Embryonic facial prominence (tissue), 1 donor: Measurements from ENCODE around the gene GHRHR.

ENCODE experiments used
- DNase-seq: peaks from one replicate; pipeline ENCODE4 v3.0.0-alpha.2; 2016; ENCODE audit errors: extremely low spot score

The GHRHR gene

GRCh38 chr7:30928254-30928872, 35.4 kb upstream of the GHRHR start:
- no peak for DNase-seq

GRCh38 chr7:30929686-30930085, 34.1 kb upstream of the GHRHR start:
- no peak for DNase-seq

GRCh38 chr7:30930621-30931020, 33.1 kb upstream of the GHRHR start:
- no peak for DNase-seq

GRCh38 chr7:30931161-30931928, 32.4 kb upstream of the GHRHR start:
- DNase-seq: no peak

GRCh38 chr7:30931929-30932540, 31.7 kb upstream of the GHRHR start:
- no peak for DNase-seq

GRCh38 chr7:30932562-30932961, 31.2 kb upstream of the GHRHR start:
- DNase-seq: no peak

- no peak for DNase-seq
Observed at GRCh38 chr7:30933124-30933974, 30.4 kb upstream of the GHRHR start.

GRCh38 chr7:30934225-30934624, 29.5 kb upstream of the GHRHR start:
- no peak for DNase-seq

GRCh38 chr7:30934732-30935568, 28.8 kb upstream of the GHRHR start:
- no peak for DNase-seq

- DNase-seq: no peak
Observed at GRCh38 chr7:30935569-30935877, 28.2 kb upstream of the GHRHR start.

GRCh38 chr7:30936650-30937245, 27.0 kb upstream of the GHRHR start:
- DNase-seq: no peak

GRCh38 chr7:30937416-30937815, 26.3 kb upstream of the GHRHR start:
- no peak for DNase-seq

GRCh38 chr7:30938435-30939316, 25.1 kb upstream of the GHRHR start:
- no peak for DNase-seq

- no peak for DNase-seq
Observed at GRCh38 chr7:30941582-30942323, 22.0 kb upstream of the GHRHR start.

GRCh38 chr7:30950197-30950596, 13.6 kb upstream of the GHRHR start:
- no peak for DNase-seq

GRCh38 chr7:30954914-30955313, 8.8 kb upstream of the GHRHR start:
- no peak for DNase-seq

GRCh38 chr7:30956704-30957103, 7.0 kb upstream of the GHRHR start:
- DNase-seq: no peak

- no peak for DNase-seq
Observed at GRCh38 chr7:30965372-30965771, 1.6 kb downstream of the GHRHR start.

GRCh38 chr7:30965883-30966282, 2.1 kb downstream of the GHRHR start:
- DNase-seq: no peak
